NK-92 (cell line): ENCODE data around the gene COL16A1.

ENCODE experiments used
- DNase-seq: peaks from one replicate; lab custom pipeline; 2025; ENCODE audit not compliant: unreplicated experiment; lab: John Stamatoyannopoulos, UW

Gene COL16A1

GRCh38 chr1:31688233-31688918 is 15.4 kb downstream of the COL16A1 start:
- no peak for DNase-seq

GRCh38 chr1:31687601-31688000 is 16.2 kb downstream of the COL16A1 start:
- no peak for DNase-seq

DNA sequence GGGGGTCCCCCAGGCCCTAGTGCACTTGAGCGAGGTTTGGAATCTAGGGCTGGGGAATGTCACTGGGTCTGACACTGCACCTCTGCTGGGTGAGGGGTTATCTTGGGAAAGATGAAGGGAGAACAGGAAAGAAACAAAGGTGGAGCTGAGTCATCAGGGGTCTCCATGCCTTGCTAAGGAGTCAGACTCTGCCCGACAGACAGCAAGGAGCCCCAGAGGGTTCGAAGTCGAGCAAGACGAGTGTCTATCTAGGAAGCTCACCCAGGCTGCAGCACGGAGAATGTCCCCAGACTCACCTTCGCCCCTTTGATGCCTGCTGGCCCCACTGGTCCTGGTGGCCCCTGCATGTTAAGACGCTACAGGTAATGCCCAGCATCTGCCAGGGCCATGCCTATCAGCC is 18.0 kb downstream of the COL16A1 start:
- DNase-seq = no peak

GRCh38 chr1:31683997-31684396 is 19.8 kb downstream of the COL16A1 start:
- no peak for DNase-seq

DNA sequence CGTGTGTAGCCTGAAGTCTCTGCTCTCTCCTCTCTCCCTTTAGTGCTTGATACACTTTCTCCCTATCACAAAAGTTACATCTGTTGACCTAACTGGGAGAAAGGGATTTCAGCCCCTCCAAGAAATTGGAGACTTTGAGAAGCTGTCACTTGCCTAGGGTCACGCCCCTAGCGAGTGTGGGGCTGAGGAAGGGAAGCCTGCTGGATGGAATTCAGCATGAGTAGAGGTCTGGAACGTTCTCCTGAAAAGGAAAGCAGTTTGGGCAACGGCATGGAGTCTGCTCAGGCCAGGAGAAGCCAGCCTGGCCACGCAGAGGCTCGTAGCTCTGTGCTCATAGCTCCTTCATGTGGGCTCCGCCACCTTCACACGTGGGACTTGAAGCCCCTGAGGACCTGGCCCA is 22.4 kb downstream of the COL16A1 start:
- DNase-seq = no peak

DNA sequence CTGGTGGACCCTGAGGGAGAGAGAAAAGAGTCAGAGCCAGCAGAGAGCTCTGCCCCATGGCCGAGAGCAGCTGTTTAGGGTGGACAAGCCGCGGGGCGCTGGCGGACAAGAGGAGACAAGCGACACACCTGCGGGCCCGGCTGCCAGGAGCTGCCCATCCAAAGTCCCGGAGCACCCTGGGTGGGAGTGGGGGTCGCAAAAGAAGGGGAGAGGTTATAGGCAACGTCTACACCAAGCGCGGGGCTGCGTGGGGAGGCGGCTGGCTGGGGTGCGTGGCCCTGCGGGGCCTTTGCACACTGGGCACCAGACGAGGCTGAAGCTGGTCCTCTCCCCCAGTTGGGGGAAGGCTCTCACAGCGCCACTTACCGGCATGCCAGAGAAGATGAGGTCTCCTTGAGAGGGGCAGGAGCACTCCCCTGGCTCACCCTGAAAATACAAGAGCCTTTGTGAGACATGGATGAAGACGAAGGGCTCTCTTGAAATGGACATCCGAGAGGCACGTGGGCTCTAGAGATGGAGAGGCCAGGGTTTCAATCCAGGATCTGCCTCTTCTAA is 24.1 kb downstream of the COL16A1 start:
- no peak for DNase-seq

DNA sequence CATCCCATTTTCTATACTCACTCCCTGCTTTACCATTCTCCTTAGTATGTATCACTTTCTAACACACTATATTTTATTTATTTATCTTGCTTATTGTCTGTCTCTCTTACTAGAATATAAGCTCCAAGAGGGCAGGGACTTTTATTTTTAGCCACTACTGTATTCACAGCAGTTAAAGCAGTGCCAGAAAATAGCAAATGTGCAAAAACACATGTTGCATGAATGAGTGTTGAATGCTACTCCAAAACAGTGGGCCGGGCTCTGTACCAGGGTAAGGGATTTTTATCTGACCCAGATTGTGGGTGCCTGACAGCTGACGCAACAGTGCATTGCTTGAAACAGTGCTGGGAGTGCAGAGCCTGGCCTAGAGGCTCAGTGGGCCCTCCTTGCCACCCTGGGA is 24.7 kb downstream of the COL16A1 start:
- DNase-seq = no peak

DNA sequence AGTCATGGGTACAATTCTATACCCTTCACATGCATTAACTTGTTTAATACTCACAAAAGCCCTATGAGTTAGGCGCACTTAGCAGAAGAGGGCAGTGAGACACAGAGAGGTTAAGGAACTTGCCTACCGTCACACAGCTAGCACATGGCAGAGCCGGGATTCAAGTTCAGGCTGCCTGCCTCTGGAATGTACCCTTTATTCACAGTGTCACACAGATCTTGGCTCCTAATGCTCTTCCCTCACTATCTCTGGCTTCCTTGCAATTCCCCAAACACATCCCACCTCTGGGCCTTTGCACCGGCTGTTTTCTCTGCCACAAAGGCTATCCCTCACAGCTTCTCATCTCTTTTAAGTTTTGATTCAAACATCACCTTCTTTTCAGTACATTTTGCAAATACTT is 25.1 kb downstream of the COL16A1 start:
- no peak for DNase-seq

- DNase-seq = no peak
These were observed 25.9 kb downstream of the COL16A1 start for GRCh38 chr1:31677949-31678348.

GRCh38 chr1:31677401-31677800 is 26.4 kb downstream of the COL16A1 start:
- DNase-seq = no peak

DNA sequence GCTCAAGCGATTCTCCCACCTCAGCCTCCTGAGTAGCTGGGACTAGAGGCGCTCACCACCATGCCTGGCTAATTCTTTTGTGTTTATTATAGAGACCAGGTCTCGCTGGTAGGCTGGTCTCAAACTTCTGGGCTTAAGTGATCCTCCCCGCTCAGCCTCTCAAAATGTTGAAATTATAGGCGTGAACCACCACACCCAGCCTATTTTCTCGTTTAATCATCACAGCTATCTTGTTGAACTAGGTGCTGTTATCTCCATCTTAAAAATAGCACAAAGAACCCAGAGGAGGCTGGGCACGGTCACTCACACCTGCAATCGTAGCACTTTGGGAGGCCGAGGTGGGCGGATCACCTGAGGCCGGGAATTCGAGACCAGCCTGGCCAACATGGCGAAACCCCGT is 28.1 kb downstream of the COL16A1 start:
- DNase-seq = no peak

DNA sequence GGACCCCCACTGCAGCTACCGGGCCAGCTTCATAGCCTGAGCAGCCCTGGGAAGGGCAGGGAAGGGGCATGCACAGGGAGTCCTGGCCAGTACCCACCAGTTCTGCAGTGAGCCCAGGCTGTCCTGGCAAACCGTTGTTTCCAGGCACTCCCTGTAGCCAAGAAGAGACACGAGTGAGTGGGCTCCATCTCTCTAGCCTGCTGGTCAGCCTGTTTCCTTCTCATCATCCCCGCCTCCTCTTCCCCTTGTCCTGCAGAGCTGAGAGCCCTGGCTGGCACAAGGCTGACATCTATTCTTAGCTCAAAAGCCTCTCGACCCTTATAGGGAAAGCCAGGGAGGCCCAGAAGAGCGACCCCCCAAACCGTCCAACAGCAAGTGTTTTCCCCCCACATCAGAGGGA is 28.7 kb downstream of the COL16A1 start:
- DNase-seq = no peak

GRCh38 chr1:31674626-31675025 is 29.2 kb downstream of the COL16A1 start:
- DNase-seq = no peak

DNA sequence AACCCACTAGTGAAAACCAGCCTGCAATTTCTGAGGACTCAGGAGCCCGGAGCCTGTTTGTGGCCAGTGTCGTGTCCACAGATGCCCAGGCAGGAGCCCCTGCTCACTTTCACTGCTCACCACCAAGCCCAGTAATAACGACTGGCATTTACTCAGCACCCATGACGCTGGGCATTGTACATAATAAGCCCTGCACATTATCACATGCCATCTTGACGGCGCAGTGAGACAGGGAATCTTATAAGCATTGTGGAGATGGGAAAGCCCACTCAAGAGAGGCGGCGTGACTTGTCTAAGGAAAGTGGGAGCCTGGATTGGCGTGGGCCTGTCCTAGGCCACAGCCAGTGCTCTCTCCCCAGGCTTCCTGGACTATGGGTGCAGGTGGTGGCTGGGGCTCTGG is 30.4 kb downstream of the COL16A1 start:
- no peak for DNase-seq

DNA sequence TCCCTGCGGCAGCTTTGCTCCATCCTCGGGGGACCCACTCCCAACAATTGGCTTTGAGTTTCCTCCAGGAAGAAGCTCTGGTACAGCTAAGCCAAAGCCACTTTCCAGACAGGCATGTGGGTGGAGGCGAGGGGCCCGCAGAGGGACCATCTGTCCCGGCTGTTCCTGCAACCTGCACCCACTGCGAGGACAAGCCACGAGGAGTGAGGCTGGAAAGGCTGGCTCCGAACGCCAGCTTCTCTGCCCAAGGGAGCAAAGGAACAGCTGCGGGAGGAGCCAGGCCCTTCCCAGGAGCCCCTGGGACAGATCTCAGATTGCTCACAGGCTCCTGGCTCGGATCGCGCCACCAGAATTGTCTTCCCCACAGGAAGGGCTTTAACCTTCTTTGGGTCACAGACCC is 30.8 kb downstream of the COL16A1 start:
- no peak for DNase-seq

DNA sequence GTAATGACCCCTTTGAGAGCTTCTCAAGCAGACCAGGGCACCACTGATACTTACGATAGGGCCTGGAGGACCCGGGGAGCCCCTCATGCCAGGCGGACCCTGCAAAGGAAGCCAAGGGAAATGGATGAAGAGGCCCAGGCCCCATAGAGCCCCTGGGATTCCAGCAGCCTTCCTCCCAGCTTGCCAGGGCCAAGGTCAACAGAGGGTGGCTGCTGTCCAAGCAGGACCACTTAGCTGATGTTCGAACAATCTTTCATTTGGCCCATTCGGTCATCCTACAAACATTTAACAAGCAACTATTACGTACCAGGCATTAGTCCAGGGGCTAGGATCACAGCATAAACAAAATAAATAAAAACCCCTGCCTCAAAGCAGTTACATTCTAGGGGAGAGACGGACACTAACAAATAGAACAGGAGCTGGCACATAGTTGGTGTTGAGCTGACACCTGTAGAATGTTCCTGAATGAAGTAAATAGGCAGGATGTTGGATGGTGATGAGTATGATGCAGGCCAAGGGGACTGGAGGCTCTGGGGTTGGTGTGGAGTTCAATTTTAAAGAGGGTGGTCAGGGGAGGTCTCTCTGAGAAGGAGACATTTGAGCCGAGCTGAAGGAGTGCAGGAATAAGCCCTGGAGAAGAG is 32.1 kb downstream of the COL16A1 start:
- DNase-seq = no peak

GRCh38 chr1:31671147-31671546 is 32.7 kb downstream of the COL16A1 start:
- no peak for DNase-seq

DNA sequence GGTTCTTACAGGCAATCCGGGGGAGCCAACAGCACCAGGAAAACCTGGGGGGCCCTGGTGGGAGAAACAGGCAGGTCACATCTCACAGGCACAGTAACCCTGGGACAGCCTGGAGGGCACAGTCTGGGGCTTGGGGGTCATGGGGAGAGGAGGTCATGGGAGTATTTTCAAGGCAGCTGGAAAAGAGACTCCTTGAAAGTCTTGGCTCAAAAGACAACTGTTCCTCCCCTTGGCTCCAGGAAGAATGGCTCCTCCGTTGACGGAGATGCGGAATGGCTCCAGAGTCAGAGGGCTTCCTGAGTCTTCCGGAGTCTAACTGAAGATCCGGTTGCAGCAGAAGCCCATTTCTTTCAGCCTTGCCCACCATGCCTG is 33.2 kb downstream of the COL16A1 start:
- no peak for DNase-seq

GRCh38 chr1:31669786-31670592 is 33.8 kb downstream of the COL16A1 start:
- no peak for DNase-seq

GRCh38 chr1:31669433-31669785 is 34.4 kb downstream of the COL16A1 start:
- DNase-seq = no peak

- no peak for DNase-seq
These were observed 35.4 kb downstream of the COL16A1 start for GRCh38 chr1:31668303-31668883.
